A549 (cell line): ENCODE results near the gene GPR62. TPM values are rescaled to one million over a fixed set of nuclear protein-coding genes. Genes with fewer than 3 reads are reported as not detected.

ENCODE experiments used
- ATAC-seq, 2 experiments: fragments of 200-7000 bp in 1 of 2; fragments of >200 bp in 1 of 2; cut with Nextera tagmentation in 1 of 2; cut with Tn5 transposase in 1 of 2; 3 replicates each; pipeline versions ENCODE4 v1.8.0 to v1.9.1; 2018 to 2020; ENCODE audit warnings: mild to moderate bottlenecking in 1 of 2, moderate library complexity in 1 of 2
- CTCF ChIA-PET: fragments of 300-600 bp; sonication (Branson Sonifier 250); formaldehyde crosslinking; extraction: SDS; loops from one replicate; lab custom pipeline; 2021; ENCODE audit warnings: antibody characterized with exemption, inconsistent platforms; lab: Yijun Ruan, JAX
- POLR2A ChIA-PET: fragments of 350-600 bp; formaldehyde crosslinking; extraction: SDS; loops from one replicate; lab custom pipeline; 2021; ENCODE audit warnings: antibody characterized with exemption, inconsistent platforms; lab: Yijun Ruan, JAX
- DNase-seq, 2 experiments: peaks; one replicate each; pipeline versions ENCODE4 v3.0.0 to v3.0.0-alpha.2; 2011 to 2016; ENCODE audit warnings: low read depth in 1 of 2, low spot score in 1 of 2
- FAIRE-seq: peaks from 2 replicates; lab custom pipeline; 2011; peaks lifted over from hg19 to GRCh38; lab: Jason Lieb, UNC
- H3K27ac ChIP-seq, 2 experiments: fragments of >200 bp; sonication (Bioruptor Twin); formaldehyde crosslinking; 3 replicates each; pipeline ENCODE4 v1.5.1; 2016 to 2017
- H3K4me1 ChIP-seq: fragments of >200 bp; sonication (Bioruptor Twin); formaldehyde crosslinking; 3 replicates; pipeline ENCODE4 v1.6.1; 2016
- H3K4me2 ChIP-seq: fragments of >200 bp; sonication (Bioruptor Twin); formaldehyde crosslinking; 3 replicates; pipeline ENCODE4 v1.6.1; 2016
- H3K4me3 ChIP-seq: fragments of >200 bp; sonication (Bioruptor Twin); formaldehyde crosslinking; 3 replicates; pipeline ENCODE4 v1.5.1; 2016
- H3K9me3 ChIP-seq: fragments of >200 bp; sonication (Bioruptor Twin); formaldehyde crosslinking; 3 replicates; pipeline ENCODE4 v1.6.1; 2016
- ATOH8 ChIP-seq: fragments of 250-450 bp; sonication (Bioruptor Pico); IDR thresholded peaks from 2 replicates; pipeline ENCODE4 v1.5.0; 2020; ENCODE audit warnings: low read depth, mild to moderate bottlenecking, moderate library complexity
- CHD4 ChIP-seq: fragments of 200-600 bp; sonication (generic); IDR thresholded peaks from 2 replicates; pipeline ENCODE4 v1.6.1; 2016; ENCODE audit warnings: antibody characterized with exemption, mild to moderate bottlenecking, borderline replicate concordance
- E2F6 ChIP-seq: IDR thresholded peaks from 2 replicates; pipeline ENCODE4 v1.6.1; 2012; ENCODE audit warnings: low read depth, borderline replicate concordance
- EP300 ChIP-seq, 2 experiments: fragments of >200 bp; sonication (Bioruptor Twin); formaldehyde crosslinking; IDR thresholded peaks; 2 replicates in 1 of 2; 3 replicates in 1 of 2; pipeline ENCODE4 v1.6.1; 2016 to 2017
- GATA3 ChIP-seq: IDR thresholded peaks from 2 replicates; pipeline ENCODE4 v1.6.1; 2012; ENCODE audit warnings: borderline replicate concordance
- HEYL ChIP-seq: fragments of 250-450 bp; sonication (Bioruptor Pico); IDR thresholded peaks from 2 replicates; pipeline ENCODE4 v1.8.0; 2021; ENCODE audit warnings: mild to moderate bottlenecking, moderate library complexity
- HMGXB4 ChIP-seq: fragments of 250-450 bp; sonication (Bioruptor Pico); IDR thresholded peaks from 2 replicates; pipeline ENCODE4 v1.5.0; 2021; ENCODE audit warnings: mild to moderate bottlenecking, moderate library complexity, borderline replicate concordance
- HOXA7 ChIP-seq: fragments of 250-450 bp; sonication (Bioruptor Pico); IDR thresholded peaks from 2 replicates; pipeline ENCODE4 v1.5.0; 2020; ENCODE audit warnings: mild to moderate bottlenecking, moderate library complexity
- HOXB13 ChIP-seq: fragments of 250-450 bp; sonication (Bioruptor Pico); IDR thresholded peaks from 2 replicates; pipeline ENCODE4 v1.5.0; 2020; ENCODE audit warnings: low read depth, mild to moderate bottlenecking, moderate library complexity
- KDM5A ChIP-seq: fragments of 200-600 bp; sonication (generic); IDR thresholded peaks from 2 replicates; pipeline ENCODE4 v1.6.1; 2016; ENCODE audit warnings: antibody characterized with exemption, mild to moderate bottlenecking
- NFE2L2 ChIP-seq: fragments of 150-350 bp; conservative IDR thresholded peaks from 2 replicates; pipeline ENCODE4 v1.6.1; 2014; ENCODE audit warnings: low read length
- PBX3 ChIP-seq: IDR thresholded peaks from 2 replicates; pipeline ENCODE4 v1.6.1; 2012
- POLR2AphosphoS2 ChIP-seq: conservative IDR thresholded peaks from 2 replicates; pipeline ENCODE4 v1.6.1; 2012; ENCODE audit warnings: low read length, improper control_type of control experiment, inconsistent platforms
- RCOR1 ChIP-seq: fragments of 150-350 bp; IDR thresholded peaks from 2 replicates; pipeline ENCODE4 v1.6.1; 2014; ENCODE audit warnings: antibody characterized with exemption, low read length, low read depth
- SREBF2 ChIP-seq: fragments of 450-650 bp; IDR thresholded peaks from 2 replicates; pipeline ENCODE4 v1.6.1; 2014; ENCODE audit warnings: mild to moderate bottlenecking, moderate library complexity
- WGBS: methylation state at CpG from one replicate; pipeline ENCODE4 v1.1.6; 2017; ENCODE audit errors: missing lambda C conversion rate; 5-methylcytosine and 5-hydroxymethylcytosine counted together
- polyA plus RNA-seq, 4 experiments: library from polyadenylated mRNA; depleted of rRNA in 3 of 4; stranded (reverse); fragments of >200 nt; fragmentation: RNase III in 1 of 4; extraction: RNeasy Plus Mini Kit Qiagen cat#74134 plus additional on column Dnase treatment in 1 of 4; gene quantifications; 2 replicates in 3 of 4; 3 replicates in 1 of 4; pipeline ENCODE4 v1.2.3, GENCODE V29; 2011 to 2017
- TF ChIP-seq, protein P1 (sequence below): fragments of 200-600 bp; sonication (generic); IDR thresholded peaks from 2 replicates; pipeline ENCODE4 v1.6.1; 2016; ENCODE audit warnings: antibody characterized with exemption, mild to moderate bottlenecking, moderate library complexity

GPR62 gene
- polyA plus RNA-seq, 2 of the 4 experiments (the other 2 are of a cell fraction), result 0.05 TPM; not detected in 1

DNA sequence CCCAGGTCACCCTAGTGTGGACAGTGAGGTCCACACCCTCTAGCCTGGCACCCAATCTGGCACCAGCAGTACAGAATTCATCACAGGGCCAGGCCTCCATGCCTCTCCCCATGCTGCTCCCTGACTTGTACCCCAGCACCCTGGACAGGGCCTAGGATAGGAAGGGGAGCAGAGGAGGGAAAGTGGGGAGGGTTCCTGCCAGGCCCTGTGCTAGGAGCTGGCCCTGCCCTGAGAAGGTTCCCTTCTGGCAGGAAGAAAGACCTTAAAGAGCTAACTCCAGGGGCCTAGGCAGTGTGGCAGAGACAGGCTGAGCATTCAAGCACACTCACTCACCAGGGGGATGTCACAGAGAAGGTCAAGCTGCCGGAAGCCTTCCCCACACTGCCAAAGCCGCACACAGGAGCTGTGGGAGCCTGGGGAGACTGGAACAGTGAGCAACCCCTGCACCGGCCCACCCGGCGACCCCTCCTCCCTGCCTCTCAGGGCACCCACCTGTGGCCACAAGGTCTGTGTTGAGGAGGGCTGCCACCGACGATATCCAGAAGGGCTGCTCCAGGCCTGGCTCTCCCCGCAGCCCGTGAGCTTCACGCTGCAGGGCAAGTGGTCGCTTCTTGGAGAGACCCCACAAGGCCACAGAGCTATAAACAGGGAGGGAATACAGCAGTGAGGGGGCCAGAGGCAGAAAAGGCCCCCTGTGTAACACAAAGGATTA lies 20.9 kb upstream of the GPR62 start:
- ATAC-seq, result no peak
- H3K4me3 ChIP-seq, result no peak overlapping the region
- no peak overlapping the region for H3K27ac ChIP-seq
- TF ChIP-seq, protein P1, sequence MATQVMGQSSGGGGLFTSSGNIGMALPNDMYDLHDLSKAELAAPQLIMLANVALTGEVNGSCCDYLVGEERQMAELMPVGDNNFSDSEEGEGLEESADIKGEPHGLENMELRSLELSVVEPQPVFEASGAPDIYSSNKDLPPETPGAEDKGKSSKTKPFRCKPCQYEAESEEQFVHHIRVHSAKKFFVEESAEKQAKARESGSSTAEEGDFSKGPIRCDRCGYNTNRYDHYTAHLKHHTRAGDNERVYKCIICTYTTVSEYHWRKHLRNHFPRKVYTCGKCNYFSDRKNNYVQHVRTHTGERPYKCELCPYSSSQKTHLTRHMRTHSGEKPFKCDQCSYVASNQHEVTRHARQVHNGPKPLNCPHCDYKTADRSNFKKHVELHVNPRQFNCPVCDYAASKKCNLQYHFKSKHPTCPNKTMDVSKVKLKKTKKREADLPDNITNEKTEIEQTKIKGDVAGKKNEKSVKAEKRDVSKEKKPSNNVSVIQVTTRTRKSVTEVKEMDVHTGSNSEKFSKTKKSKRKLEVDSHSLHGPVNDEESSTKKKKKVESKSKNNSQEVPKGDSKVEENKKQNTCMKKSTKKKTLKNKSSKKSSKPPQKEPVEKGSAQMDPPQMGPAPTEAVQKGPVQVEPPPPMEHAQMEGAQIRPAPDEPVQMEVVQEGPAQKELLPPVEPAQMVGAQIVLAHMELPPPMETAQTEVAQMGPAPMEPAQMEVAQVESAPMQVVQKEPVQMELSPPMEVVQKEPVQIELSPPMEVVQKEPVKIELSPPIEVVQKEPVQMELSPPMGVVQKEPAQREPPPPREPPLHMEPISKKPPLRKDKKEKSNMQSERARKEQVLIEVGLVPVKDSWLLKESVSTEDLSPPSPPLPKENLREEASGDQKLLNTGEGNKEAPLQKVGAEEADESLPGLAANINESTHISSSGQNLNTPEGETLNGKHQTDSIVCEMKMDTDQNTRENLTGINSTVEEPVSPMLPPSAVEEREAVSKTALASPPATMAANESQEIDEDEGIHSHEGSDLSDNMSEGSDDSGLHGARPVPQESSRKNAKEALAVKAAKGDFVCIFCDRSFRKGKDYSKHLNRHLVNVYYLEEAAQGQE, result 0 out of 2 replicates have a peak, but pooled peaks have one; percentile 34
- no peak for TF ChIP-seq HMGXB4 (CRISPR knock-in tag)
- no peak overlapping the region for H3K4me2 ChIP-seq
- no peak for DNase-seq
- no peak for FAIRE-seq
- H3K9me3 ChIP-seq, result no peaks in the 10 kb centered on the region
- POLR2A ChIA-PET, result no interaction called here
- 100% methylated on average over 4 of the region's 11 CpGs for WGBS
- no peaks in the 10 kb centered on the region for H3K4me1 ChIP-seq
- CTCF ChIA-PET, result interaction anchor here (0.9 to 3.6 kb wide), 3 partner anchors 8 to 40 kb away, joined by 3 to 22 read pairs (median 3); partner anchors contain the start of genes ABHD14B, PARP3 and RRP9

DNA sequence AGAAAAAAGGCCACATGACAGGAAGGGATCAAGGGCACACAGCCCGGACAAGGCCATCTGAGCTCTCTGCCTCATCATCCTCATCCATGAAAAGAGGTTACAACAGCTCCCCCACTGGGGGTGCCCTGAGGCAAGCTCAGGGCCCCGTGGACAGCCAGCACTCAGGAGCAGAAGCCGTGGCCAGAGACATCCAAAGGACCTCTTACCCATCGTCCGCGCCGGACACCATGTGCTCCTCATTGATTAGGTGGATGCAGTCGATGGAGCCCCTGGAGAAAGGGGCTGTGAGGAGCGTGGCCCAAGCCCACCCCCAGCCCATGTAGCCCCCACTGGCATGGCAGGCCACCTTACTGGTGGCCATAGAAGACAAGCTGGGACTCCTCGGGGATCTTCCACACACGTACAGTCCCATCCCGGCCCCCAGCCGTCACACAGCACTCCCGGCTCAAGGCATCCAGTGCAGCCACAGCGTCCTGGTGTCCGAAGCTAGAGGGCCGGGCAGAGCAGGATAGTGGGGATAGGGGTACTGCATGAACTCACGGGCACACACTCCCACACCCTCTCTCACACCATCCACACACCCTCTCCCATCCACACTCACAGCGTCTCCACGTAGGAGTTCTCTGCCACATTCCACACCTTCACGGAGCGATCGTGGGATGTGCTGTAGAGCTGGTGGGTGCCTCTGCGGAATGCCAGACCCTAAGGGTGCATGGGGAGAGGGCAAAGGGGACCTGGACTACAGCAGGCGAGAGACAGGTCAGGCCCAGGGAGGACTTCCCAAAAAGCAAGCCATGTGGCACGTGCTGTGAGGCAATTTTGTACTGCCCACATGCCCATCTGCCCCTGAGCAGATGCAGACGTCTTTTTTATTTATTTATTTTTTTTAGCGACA lies 19.9 kb upstream of the GPR62 start:
- no peak for FAIRE-seq
- Histone ChIP-seq H3K27ac (no peak overlapping the region), H3K4me1 (peaks cover 3% of the 10 kb centered on the region; the same call in 2 of the 3 replicates), H3K4me3 (no peak overlapping the region), H3K4me2 (no peak overlapping the region), H3K9me3 (no peaks in the 10 kb centered on the region)
- POLR2A ChIA-PET, result no interaction called here
- no peak for DNase-seq
- 92% methylated on average over 28 of the region's 28 CpGs for WGBS
- ATAC-seq, result no peak
- CTCF ChIA-PET, result interaction anchor here (0.9 to 1.3 kb wide), 2 partner anchors 11 to 39 kb away, joined by 3 read pairs; partner anchors contain the start of gene ABHD14B
- TF ChIP-seq HEYL, result no peak
- TF ChIP-seq E2F6, result no peak
- TF ChIP-seq EP300 (IDR thresholded peaks at IDR 0.05), result no peak
- TF ChIP-seq RCOR1, result no peak
- TF ChIP-seq NFE2L2, result no peak
- no peak for TF ChIP-seq KDM5A
- no peak for TF ChIP-seq CHD4
- TF ChIP-seq SREBF2, result no peak
- TF ChIP-seq HOXA7 (CRISPR knock-in tag), result no peak
- no peak for TF ChIP-seq GATA3
- no peak for TF ChIP-seq POLR2AphosphoS2
- TF ChIP-seq HOXB13 (CRISPR knock-in tag), result no peak
- TF ChIP-seq ATOH8 (CRISPR knock-in tag), result no peak
- no peak for TF ChIP-seq PBX3
